GM12865 (cell line): ENCODE results near the gene ARMH3.
A peak's percentile ranks its signal among the peaks of the same experiment; 100 is the strongest.

ENCODE experiments used
- DNase-seq: peaks from one replicate; pipeline ENCODE4 v3.0.0; 2010; ENCODE audit warnings: low read depth
- H3K4me3 ChIP-seq: 2 replicates; pipeline ENCODE4 v1.5.1; 2011; ENCODE audit warnings: mild to moderate bottlenecking, low read depth, low read length, control low read depth
- CTCF ChIP-seq: IDR thresholded peaks from 2 replicates; pipeline ENCODE4 v1.5.1; 2011; ENCODE audit warnings: low read length, control low read depth, low read depth, inconsistent platforms; ENCODE audit not compliant: insufficient read depth; ENCODE audit errors: missing control alignments

ARMH3 gene

DNA sequence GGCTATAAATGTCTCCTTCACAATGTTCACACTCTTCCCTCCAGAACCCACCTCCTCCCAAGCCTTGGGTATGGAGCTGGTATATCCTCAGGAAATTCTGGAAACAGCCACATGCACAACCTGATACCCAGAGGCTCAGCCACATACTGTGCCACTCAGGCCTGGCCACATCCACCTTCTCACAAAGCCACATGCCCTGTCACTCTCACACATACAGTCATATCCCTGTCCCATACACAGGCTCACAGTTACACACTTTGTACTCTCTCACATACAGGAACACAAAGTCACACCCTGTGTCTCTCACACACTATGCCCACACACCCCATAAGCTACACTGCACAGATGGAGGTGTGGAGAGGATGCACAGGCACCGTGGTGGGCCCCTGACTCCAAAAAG lies 222.5 kb downstream of the ARMH3 start:
- no peak for TF ChIP-seq CTCF
- H3K4me3 ChIP-seq, result no peak overlapping the region
- DNase-seq, result no peak

DNA sequence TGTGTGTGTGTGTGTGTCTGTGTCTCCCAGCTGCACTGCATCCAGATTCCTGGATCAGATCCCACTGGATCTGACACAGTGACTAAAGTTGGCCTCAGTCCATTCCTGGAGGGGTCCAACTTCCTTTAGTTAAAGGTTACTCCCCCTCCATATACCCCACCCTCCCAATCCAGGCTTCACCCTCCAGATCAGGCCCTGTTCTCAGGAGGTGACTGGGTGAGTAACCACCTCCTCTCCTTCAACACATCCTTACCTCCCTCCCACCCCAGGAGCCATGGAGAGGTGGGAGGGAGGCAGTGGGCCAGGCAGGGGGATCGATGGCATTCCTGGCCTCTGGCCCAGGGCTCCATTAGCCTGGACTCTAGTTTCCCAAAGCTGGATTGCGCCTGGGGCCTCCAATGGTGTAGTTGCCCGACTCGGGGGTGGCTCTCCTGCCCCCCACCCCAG lies 223.6 kb downstream of the ARMH3 start:
- H3K4me3 ChIP-seq, result no peak overlapping the region
- no peak for TF ChIP-seq CTCF
- DNase-seq, result no peak

- DNase-seq, result no peak
- H3K4me3 ChIP-seq, result peak overlapping the region; percentile 65
- TF ChIP-seq CTCF, result no peak
Measured at GRCh38 chr10:101831169-101831811, 224.7 kb downstream of the ARMH3 start.

GRCh38 chr10:101830322-101831168 lies 225.4 kb downstream of the ARMH3 start:
- no peak for TF ChIP-seq CTCF
- peak overlapping the region; percentile 65 for H3K4me3 ChIP-seq
- peak; percentile 96 for DNase-seq

GRCh38 chr10:101829561-101830315 lies 226.2 kb downstream of the ARMH3 start:
- peak overlapping the region; percentile 65 for H3K4me3 ChIP-seq
- peak; percentile 74 for DNase-seq

More at GRCh38 chr10:101829561-101830315, 226.2 kb downstream of the ARMH3 start:
- no peak for TF ChIP-seq CTCF
